H1 (cell line): Measurements from ENCODE around the gene TRAPPC6A.

Source experiments
- BCL11A ChIP-seq, 2 experiments: IDR thresholded peaks; one replicate each; pipeline ENCODE4 v1.6.1; 2011; ENCODE audit warnings: low read depth in 2 of 2, low read length in 2 of 2, mild to moderate bottlenecking in 2 of 2
- CEBPB ChIP-seq: IDR thresholded peaks from 2 replicates; pipeline ENCODE4 v1.6.1; 2012; ENCODE audit warnings: low read depth, low read length
- CHD1 ChIP-seq: IDR thresholded peaks from 2 replicates; pipeline ENCODE4 v1.6.1; 2012; ENCODE audit warnings: low read depth, low read length, improper control_type of control experiment
- GABPA ChIP-seq: IDR thresholded peaks from 2 replicates; pipeline ENCODE4 v1.6.1; 2011; ENCODE audit warnings: mild to moderate bottlenecking, low read length, moderate library complexity, borderline replicate concordance; ENCODE audit not compliant: insufficient read depth
- RAD21 ChIP-seq, 2 experiments: IDR thresholded peaks in 1 of 2; conservative IDR thresholded peaks in 1 of 2; 2 replicates each; pipeline ENCODE4 v1.6.1; 2011; ENCODE audit warnings: low read depth in 2 of 2, low read length in 2 of 2, improper control_type of control experiment in 1 of 2, inconsistent platforms in 1 of 2, mild to moderate bottlenecking in 1 of 2, moderate library complexity in 1 of 2
- SIX5 ChIP-seq: IDR thresholded peaks from 2 replicates; pipeline ENCODE4 v1.6.1; 2011; ENCODE audit warnings: mild to moderate bottlenecking, low read depth, low read length
- TAF1 ChIP-seq: IDR thresholded peaks from 2 replicates; pipeline ENCODE4 v1.6.1; 2011; ENCODE audit warnings: mild to moderate bottlenecking, low read depth, low read length
- TF ChIP-seq, protein P1 (sequence below): IDR thresholded peaks from 2 replicates; pipeline ENCODE4 v1.6.1; 2011; ENCODE audit warnings: low read length, improper control_type of control experiment

DNA sequence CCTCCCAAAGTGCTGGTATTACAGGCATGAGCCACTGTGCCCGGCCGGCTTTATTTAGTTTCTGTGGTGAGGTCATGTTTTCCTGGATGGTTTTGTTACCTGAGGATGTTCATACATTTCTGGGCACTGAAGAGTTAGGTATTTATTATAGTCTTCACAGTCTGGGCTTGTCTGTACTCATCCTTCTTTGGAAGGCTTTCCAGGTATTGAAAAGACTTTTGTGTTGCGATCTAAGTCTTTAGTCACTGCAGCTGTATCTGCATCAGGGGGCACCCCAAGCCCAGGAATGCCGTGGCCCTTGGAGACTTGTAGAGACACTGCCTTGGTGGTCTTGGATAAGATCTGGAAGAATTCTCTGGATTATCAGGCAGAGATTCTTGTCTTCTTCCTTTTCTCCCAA, 13.3 kb upstream of the TRAPPC6A start:
- TF ChIP-seq GABPA (no peak), BCL11A (IDR thresholded peaks at IDR 0.05; ENCODE audit: low read depth in 2 of 2, low read length in 2 of 2) (no peak), CHD1 (no peak), TAF1 (no peak), RAD21 (IDR thresholded peaks at IDR 0.05 in 1 of 2, conservative IDR thresholded peaks at IDR 0.05 in 1 of 2; ENCODE audit: low read depth in 2 of 2, low read length in 2 of 2) (peak; percentile 47 to 63), CEBPB (no peak), SIX5 (no peak)
- TF ChIP-seq, protein P1, sequence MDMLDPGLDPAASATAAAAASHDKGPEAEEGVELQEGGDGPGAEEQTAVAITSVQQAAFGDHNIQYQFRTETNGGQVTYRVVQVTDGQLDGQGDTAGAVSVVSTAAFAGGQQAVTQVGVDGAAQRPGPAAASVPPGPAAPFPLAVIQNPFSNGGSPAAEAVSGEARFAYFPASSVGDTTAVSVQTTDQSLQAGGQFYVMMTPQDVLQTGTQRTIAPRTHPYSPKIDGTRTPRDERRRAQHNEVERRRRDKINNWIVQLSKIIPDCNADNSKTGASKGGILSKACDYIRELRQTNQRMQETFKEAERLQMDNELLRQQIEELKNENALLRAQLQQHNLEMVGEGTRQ, result no peak
